HepG2 (cell line): ENCODE measurements around the gene ALDH9A1. TPM values are rescaled to one million over a fixed set of nuclear protein-coding genes. Genes with fewer than 3 reads are reported as not detected.

Experiments used
- ATAC-seq: fragments of 200-7000 bp; cut with Tn5 transposase; 3 replicates; pipeline ENCODE4 v1.9.1; 2020; ENCODE audit warnings: mild to moderate bottlenecking, moderate library complexity
- BruUV-seq: library from RNA; stranded (reverse); fragments of 400-500 nt; replicated peaks from 2 replicates; lab custom pipeline; 2021; lab: Mats Ljungman, UMichigan
- CTCF ChIA-PET: fragments of 300-600 bp; formaldehyde crosslinking; extraction: SDS; loops from one replicate; lab custom pipeline; 2021; ENCODE audit warnings: low total read pairs, inconsistent platforms, low intra/inter-chr PET ratio; lab: Yijun Ruan, JAX
- POLR2A ChIA-PET: fragments of 350-600 bp; sonication (Branson Sonifier 250); formaldehyde crosslinking; loops from one replicate; lab custom pipeline; 2020; ENCODE audit warnings: antibody characterized with exemption, inconsistent platforms; lab: Yijun Ruan, JAX
- DNase-seq: peaks from one replicate; pipeline ENCODE4 v3.0.0-alpha.2; 2015; ENCODE audit warnings: low spot score
- FAIRE-seq: peaks from 3 replicates; lab custom pipeline; 2011; peaks lifted over from hg19 to GRCh38; lab: Jason Lieb, UNC
- H2AFZ ChIP-seq: one replicate; pipeline ENCODE4 v1.6.1; 2011; ENCODE audit warnings: low read length, inconsistent platforms
- H3K27ac ChIP-seq: fragments of 300-600 bp; 3 replicates; pipeline ENCODE4 v1.8.0; 2011; ENCODE audit warnings: mixed run types, mild to moderate bottlenecking, mixed read lengths, low read length, inconsistent platforms; ENCODE audit not compliant: insufficient read depth; ENCODE audit errors: extremely low read length
- H3K27me3 ChIP-seq, 2 experiments: fragments of 200-600 bp in 1 of 2; 2 replicates in 1 of 2; 3 replicates in 1 of 2; pipeline versions ENCODE4 v1.6.0 to v1.8.0; 2011; ENCODE audit warnings: low read length in 2 of 2, mild to moderate bottlenecking in 2 of 2, moderate library complexity in 2 of 2, inconsistent platforms in 1 of 2; ENCODE audit not compliant: insufficient read depth in 2 of 2, control insufficient read depth in 1 of 2
- H3K36me3 ChIP-seq, 2 experiments: fragments of 200-600 bp in 1 of 2; replicated peaks in 1 of 2; 2 replicates in 1 of 2; 3 replicates in 1 of 2; pipeline versions ENCODE4 v1.5.1 to v1.8.0; 2011; ENCODE audit warnings: low read length in 2 of 2, inconsistent platforms in 1 of 2; ENCODE audit not compliant: insufficient read depth in 2 of 2, control insufficient read depth in 1 of 2
- H3K4me1 ChIP-seq: 2 replicates; pipeline ENCODE4 v1.5.1; 2012; ENCODE audit warnings: low read length, inconsistent platforms; ENCODE audit not compliant: insufficient read depth
- H3K4me2 ChIP-seq: 2 replicates; pipeline ENCODE4 v1.6.0; 2011; ENCODE audit warnings: low read depth, low read length, inconsistent platforms
- H3K4me3 ChIP-seq, 3 experiments: fragments of 200-600 bp in 1 of 3; sonication (generic), shearing (Covaris generic) in 1 of 3; replicated peaks in 1 of 3; 2 replicates each; pipeline ENCODE4 v1.5.1; 2011 to 2016; ENCODE audit warnings: low read length in 3 of 3, inconsistent platforms in 2 of 3, low read depth in 2 of 3, mild to moderate bottlenecking in 2 of 3, control low read depth in 1 of 3, mixed read lengths in 1 of 3; ENCODE audit not compliant: insufficient read depth in 1 of 3
- H3K79me2 ChIP-seq: one replicate; pipeline ENCODE4 v1.6.1; 2011; ENCODE audit warnings: low read length, inconsistent platforms; ENCODE audit not compliant: insufficient read depth
- H3K9ac ChIP-seq: 2 replicates; pipeline ENCODE4 v1.6.0; 2011; ENCODE audit warnings: mild to moderate bottlenecking, low read depth, low read length, inconsistent platforms; ENCODE audit not compliant: insufficient read depth
- H3K9me3 ChIP-seq: 2 replicates; pipeline ENCODE4 v1.5.1; 2012; ENCODE audit warnings: mild to moderate bottlenecking, low read length
- H4K20me1 ChIP-seq: 2 replicates; pipeline ENCODE4 v1.6.0; 2011; ENCODE audit warnings: inconsistent platforms, mild to moderate bottlenecking, low read length, moderate library complexity; ENCODE audit not compliant: insufficient read depth
- CTCF ChIP-seq: sonication (generic); formaldehyde crosslinking; IDR thresholded peaks from 2 replicates; pipeline ENCODE4 v1.5.0; 2020; ENCODE audit warnings: mild to moderate bottlenecking, missing genetic modification reagents, moderate library complexity
- E2F2 ChIP-seq: sonication (generic); formaldehyde crosslinking; IDR thresholded peaks from 2 replicates; pipeline ENCODE4 v1.4.0; 2020; ENCODE audit warnings: missing genetic modification reagents, borderline replicate concordance
- RCOR2 ChIP-seq: IDR thresholded peaks from 2 replicates; pipeline ENCODE4 v1.6.1; 2016; ENCODE audit warnings: missing biosample characterization, missing genetic modification reagents
- RXRB ChIP-seq: IDR thresholded peaks from 2 replicates; pipeline ENCODE4 v1.6.1; 2016; ENCODE audit warnings: borderline replicate concordance, missing genetic modification reagents, missing compliant biosample characterization
- SAP130 ChIP-seq: IDR thresholded peaks from 2 replicates; pipeline ENCODE4 v1.6.1; 2016; ENCODE audit warnings: low read depth
- SMARCC2 ChIP-seq: fragments of 450-650 bp; IDR thresholded peaks from 2 replicates; pipeline ENCODE4 v1.6.1; 2017; ENCODE audit warnings: antibody characterized with exemption, mild to moderate bottlenecking
- SOX13 ChIP-seq, 3 experiments: fragments of 450-650 bp in 1 of 3; sonication (generic) in 1 of 3; formaldehyde crosslinking in 1 of 3; IDR thresholded peaks in 2 of 3; conservative IDR thresholded peaks in 1 of 3; 2 replicates each; pipeline versions ENCODE4 v1.5.0 to v1.6.1; 2016 to 2020; ENCODE audit warnings: antibody characterized with exemption in 1 of 3, mild to moderate bottlenecking in 1 of 3, missing compliant biosample characterization in 1 of 3, missing genetic modification reagents in 1 of 3, moderate library complexity in 1 of 3
- SOX5 ChIP-seq: IDR thresholded peaks from 2 replicates; pipeline ENCODE4 v1.6.1; 2016; ENCODE audit warnings: borderline replicate concordance
- SOX6 ChIP-seq, 2 experiments: fragments of 450-650 bp in 1 of 2; sonication (generic) in 1 of 2; formaldehyde crosslinking in 1 of 2; IDR thresholded peaks; 2 replicates each; pipeline versions ENCODE4 v1.4.0 to v1.6.1; 2017 to 2020; ENCODE audit warnings: antibody characterized with exemption in 1 of 2, mild to moderate bottlenecking in 1 of 2, missing genetic modification reagents in 1 of 2
- SSRP1 ChIP-seq: IDR thresholded peaks from 2 replicates; pipeline ENCODE4 v1.6.1; 2016; ENCODE audit warnings: control low read depth
- TCF7 ChIP-seq: sonication (generic); IDR thresholded peaks from 2 replicates; pipeline ENCODE4 v1.6.1; 2016; ENCODE audit warnings: antibody characterized with exemption, low read depth
- TFAP4 ChIP-seq: sonication (generic); IDR thresholded peaks from 2 replicates; pipeline ENCODE4 v1.6.1; 2016; ENCODE audit warnings: low read depth, borderline replicate concordance
- ZBTB44 ChIP-seq: sonication (generic); formaldehyde crosslinking; IDR thresholded peaks from 2 replicates; pipeline ENCODE4 v1.4.0; 2020; ENCODE audit warnings: missing genetic modification reagents
- ZFP90 ChIP-seq: sonication (generic); formaldehyde crosslinking; IDR thresholded peaks from 2 replicates; pipeline ENCODE4 v1.8.0; 2022; ENCODE audit warnings: missing genetic modification reagents, mild to moderate bottlenecking, inconsistent platforms, borderline replicate concordance
- ZMYM2 ChIP-seq: sonication (generic); formaldehyde crosslinking; IDR thresholded peaks from 2 replicates; pipeline ENCODE4 v1.8.0; 2022; ENCODE audit warnings: mild to moderate bottlenecking, missing genetic modification reagents
- ZNF121 ChIP-seq: sonication (generic); formaldehyde crosslinking; IDR thresholded peaks from 2 replicates; pipeline ENCODE4 v1.5.0; 2020; ENCODE audit warnings: mild to moderate bottlenecking, missing genetic modification reagents
- ZNF205 ChIP-seq: IDR thresholded peaks from 2 replicates; pipeline ENCODE4 v1.6.1; 2018; ENCODE audit warnings: missing biosample characterization, missing genetic modification reagents
- WGBS: methylation state at CpG from one replicate; pipeline ENCODE4 v1.1.6; 2017; ENCODE audit warnings: low lambda C conversion rate; 5-methylcytosine and 5-hydroxymethylcytosine counted together
- in situ Hi-C: cut with HindIII; loops from 2 replicates; pipeline ENCODE4 v1.10.0; 2017; ENCODE audit warnings: low pct_unique_long_range_greater_than_20kb; ENCODE audit not compliant: extremely low pct_ligation_motif_present
- intact Hi-C: fragments of 100-400 bp; cut with micrococcal nuclease; formaldehyde crosslinking; loops from one replicate; pipeline ENCODE4 v1.10.0; 2022; ENCODE audit not compliant: unreplicated experiment
- polyA plus RNA-seq, 8 experiments: library from polyadenylated mRNA; depleted of rRNA in 3 of 8; stranded (reverse) in 7 of 8; unstranded in 1 of 8; fragments of >200 nt; fragmentation: Illumina TruSeq in 4 of 8; extraction: Trizol in 4 of 8; gene quantifications; 2 replicates each; pipeline versions ENCODE4 v1.2.1 to v1.2.3, GENCODE V29; 2011 to 2016; ENCODE audit warnings: low read depth in 4 of 8, missing spikeins in 1 of 8, mixed read lengths in 1 of 8; ENCODE audit not compliant: insufficient read depth in 1 of 8
- total RNA-seq, 5 experiments: library from RNA; depleted of rRNA; stranded (reverse); fragments of >200 nt; fragmentation: Illumina TruSeq; extraction: Trizol; gene quantifications; 2 replicates each; pipeline ENCODE4 v1.2.3, GENCODE V29; 2016; ENCODE audit warnings: low read depth in 1 of 5

ALDH9A1 gene
- total and polyA plus RNA-seq, 2 of the 13 experiments (the other 11 are each of a cell fraction or from before 2014, with no cell fraction given): 27.5 to 38.5 TPM

GRCh38 chr1:165699577-165699976, 1.2 kb upstream of the ALDH9A1 start:
- Histone ChIP-seq H4K20me1 (no peaks in the 10 kb centered on the region; the same call in 1 of the 2 replicates), H3K9ac (no peak overlapping the region), H3K27ac (no peak overlapping the region), H3K36me3 (no peaks in the 10 kb centered on the region), H2AFZ (no peak overlapping the region), H3K79me2 (peaks cover 12% of the 10 kb centered on the region), H3K9me3 (no peaks in the 10 kb centered on the region), H3K4me3 (peak overlapping the region in 2 of 3 experiments; percentile 10 to 11; a peak in 2 of 6 replicates), H3K4me2 (peak overlapping the region; percentile 43), H3K27me3 (no peaks in the 10 kb centered on the region; a peak in 2 of 5 replicates), H3K4me1 (peaks cover 67% of the 10 kb centered on the region)
- ChIA-PET CTCF (no interaction called here), POLR2A (interaction anchor here (1.5 kb wide), 1 partner anchor 43 kb away, joined by 3 read pairs; no protein-coding TSS in a partner anchor)
- intact Hi-C loops (loop anchor here (5.0 kb wide), 3 partner anchors 97 to 562 kb away; no protein-coding TSS in a partner anchor), in situ Hi-C loops (loop anchor here (5.0 kb wide), 1 partner anchor 213 kb away; no protein-coding TSS in a partner anchor)
- DNase-seq: peak; percentile 59
- peak; percentile 31; the same call in 2 of the 3 replicates for ATAC-seq
- FAIRE-seq: peak; percentile 72
- BruUV-seq: no TSS peak
- 13% methylated on average over 3 of the region's 3 CpGs for WGBS
- TF ChIP-seq TFAP4 (peak; percentile 59; the same call in 1 of the 2 replicates), SSRP1 (no peak), SOX13 (IDR thresholded peaks at IDR 0.05) (no peak), SOX13 (CRISPR knock-in tag; conservative IDR thresholded peaks at IDR 0.05 in 1 of 2, IDR thresholded peaks at IDR 0.05 in 1 of 2) (peak in 1 of 2 experiments; percentile 72; a peak in 2 of 4 replicates), SOX5 (CRISPR knock-in tag) (0 out of 2 replicates have a peak, but pooled peaks have one; percentile 19), RCOR2 (CRISPR knock-in tag) (0 out of 2 replicates have a peak, but pooled peaks have one; percentile 17), E2F2 (CRISPR knock-in tag) (no peak), TCF7 (no peak), RXRB (CRISPR knock-in tag) (no peak), ZNF121 (CRISPR knock-in tag) (peak; percentile 39; the same call in 1 of the 2 replicates), ZMYM2 (CRISPR knock-in tag) (no peak), ZNF205 (no peak), SAP130 (CRISPR knock-in tag) (0 out of 2 replicates have a peak, but pooled peaks have one; percentile 15), ZBTB44 (CRISPR knock-in tag) (no peak), CTCF (CRISPR knock-in tag) (0 out of 2 replicates have a peak, but pooled peaks have one; percentile 18), ZFP90 (no peak), SMARCC2 (no peak), SOX6 (IDR thresholded peaks at IDR 0.05) (no peak), SOX6 (CRISPR knock-in tag; IDR thresholded peaks at IDR 0.05) (0 out of 2 replicates have a peak, but pooled peaks have one; percentile 15)
